Effector memory CD8-positive, alpha-beta T cell (primary cell): ENCODE measurements around the gene BACE2.
"Not testable (repeated sequence)": the region's sequence is repeated elsewhere in the genome, so short reads cannot be mapped to it uniquely, and the experiment has no call there.

ENCODE experiments used
- ATAC-seq: fragments of 150-1000 bp; cut with Tn5 transposase; replicated peaks from 2 replicates; pipeline ENCODE4 v1.10.0; 2021; ENCODE audit warnings: mild to moderate bottlenecking, moderate library complexity
- DNase-seq, 3 experiments: peaks; one replicate each; pipeline ENCODE4 v3.0.0; 2021
- H3K27ac Mint-ChIP-seq, 2 donors: one replicate each; pipeline ENCODE4 v1.8.0; 2022; ENCODE audit warnings: mild to moderate bottlenecking in 2 of 2, mixed read lengths in 2 of 2, moderate library complexity in 2 of 2
- H3K27me3 Mint-ChIP-seq, 2 donors: one replicate each; pipeline ENCODE4 v1.8.0; 2022; ENCODE audit warnings: mixed read lengths in 2 of 2
- H3K36me3 Mint-ChIP-seq: one replicate; pipeline ENCODE4 v1.8.0; 2022; ENCODE audit warnings: mild to moderate bottlenecking, moderate library complexity, mixed read lengths; ENCODE audit not compliant: insufficient read depth
- H3K4me1 Mint-ChIP-seq, 2 donors: one replicate each; pipeline ENCODE4 v1.8.0; 2022; ENCODE audit warnings: low read depth in 2 of 2, mixed read lengths in 2 of 2
- H3K4me3 Mint-ChIP-seq, 2 donors: one replicate each; pipeline ENCODE4 v1.8.0; 2022; ENCODE audit warnings: mild to moderate bottlenecking in 2 of 2, mixed read lengths in 2 of 2, moderate library complexity in 2 of 2
- H3K9me3 Mint-ChIP-seq, 2 donors: one replicate each; pipeline ENCODE4 v1.8.0; 2022; ENCODE audit warnings: mixed read lengths in 2 of 2

The BACE2 gene

GRCh38 chr21:41198647-41199046 lies 30.7 kb downstream of the BACE2 start:
- H3K27me3 Mint-ChIP-seq = peaks cover 23 to 45% of the 10 kb centered on the region in 2 donors
- not testable (repeated sequence) for H3K4me1 Mint-ChIP-seq, DNase-seq, H3K9me3 Mint-ChIP-seq, ATAC-seq, H3K36me3 Mint-ChIP-seq, H3K27ac Mint-ChIP-seq, H3K4me3 Mint-ChIP-seq

- Mint-ChIP-seq H3K36me3 (no peaks in the 10 kb centered on the region), H3K27me3 (peaks cover 25 to 49% of the 10 kb centered on the region in 2 donors), H3K4me1 (no peaks in the 10 kb centered on the region), H3K27ac (no peak overlapping the region), H3K9me3 (no peaks in the 10 kb centered on the region), H3K4me3 (no peak overlapping the region)
- ATAC-seq (no peak), DNase-seq (no peak)
Measured at GRCh38 chr21:41199123-41199522, 31.2 kb downstream of the BACE2 start.

- no peak for DNase-seq
- no peak overlapping the region for H3K4me3 Mint-ChIP-seq
- no peaks in the 10 kb centered on the region for H3K36me3 Mint-ChIP-seq
- no peaks in the 10 kb centered on the region for H3K9me3 Mint-ChIP-seq
- H3K27ac Mint-ChIP-seq = no peak overlapping the region
- H3K4me1 Mint-ChIP-seq = no peaks in the 10 kb centered on the region
- no peak for ATAC-seq
- peaks cover 25 to 52% of the 10 kb centered on the region in 2 donors for H3K27me3 Mint-ChIP-seq
Measured at GRCh38 chr21:41199588-41199987, 31.6 kb downstream of the BACE2 start.

- H3K9me3 Mint-ChIP-seq = no peaks in the 10 kb centered on the region
- no peak overlapping the region for H3K4me3 Mint-ChIP-seq
- DNase-seq (no peak), ATAC-seq (no peak)
- H3K36me3 Mint-ChIP-seq = no peaks in the 10 kb centered on the region
- no peaks in the 10 kb centered on the region for H3K4me1 Mint-ChIP-seq
- peaks cover 31 to 43% of the 10 kb centered on the region in 2 donors for H3K27me3 Mint-ChIP-seq
- H3K27ac Mint-ChIP-seq = no peak overlapping the region
Measured at GRCh38 chr21:41201385-41201784, 33.4 kb downstream of the BACE2 start.

- H3K27ac Mint-ChIP-seq = no peak overlapping the region
- ATAC-seq = no peak
- H3K4me1 Mint-ChIP-seq = no peaks in the 10 kb centered on the region
- no peak for DNase-seq
- H3K27me3 Mint-ChIP-seq = peaks cover 34 to 59% of the 10 kb centered on the region in 2 donors
- H3K9me3 Mint-ChIP-seq = no peaks in the 10 kb centered on the region
- H3K36me3 Mint-ChIP-seq = no peaks in the 10 kb centered on the region
- H3K4me3 Mint-ChIP-seq = no peak overlapping the region
Measured at GRCh38 chr21:41204736-41205135, 36.8 kb downstream of the BACE2 start.

GRCh38 chr21:41207401-41208375 lies 39.7 kb downstream of the BACE2 start:
- ATAC-seq = no peak
- Mint-ChIP-seq H3K9me3 (peaks cover 0 to 2% of the 10 kb centered on the region in 2 donors), H3K36me3 (no peaks in the 10 kb centered on the region), H3K4me1 (no peaks in the 10 kb centered on the region), H3K4me3 (no peak overlapping the region), H3K27me3 (peaks cover 26 to 59% of the 10 kb centered on the region in 2 donors), H3K27ac (no peak overlapping the region)
- no peak for DNase-seq

GRCh38 chr21:41208376-41208763 lies 40.4 kb downstream of the BACE2 start:
- H3K27me3 Mint-ChIP-seq = peaks cover 25 to 59% of the 10 kb centered on the region in 2 donors

GRCh38 chr21:41209016-41209619 lies 41.2 kb downstream of the BACE2 start:
- Mint-ChIP-seq H3K4me1 (no peaks in the 10 kb centered on the region), H3K4me3 (no peak overlapping the region), H3K9me3 (peaks cover 0 to 2% of the 10 kb centered on the region in 2 donors), H3K27me3 (peaks cover 24 to 58% of the 10 kb centered on the region in 2 donors), H3K36me3 (no peaks in the 10 kb centered on the region), H3K27ac (no peak overlapping the region)
- ATAC-seq (no peak), DNase-seq (no peak)

More at GRCh38 chr21:41208376-41208763, 40.4 kb downstream of the BACE2 start:
- DNase-seq (no peak), ATAC-seq (no peak)
- H3K36me3 Mint-ChIP-seq = no peaks in the 10 kb centered on the region
- no peaks in the 10 kb centered on the region for H3K4me1 Mint-ChIP-seq
- H3K27ac Mint-ChIP-seq = no peak overlapping the region
- H3K9me3 Mint-ChIP-seq = peaks cover 0 to 2% of the 10 kb centered on the region in 2 donors
- no peak overlapping the region for H3K4me3 Mint-ChIP-seq

- Mint-ChIP-seq H3K9me3 (peaks cover 0 to 2% of the 10 kb centered on the region in 2 donors), H3K27ac (no peak overlapping the region), H3K36me3 (no peaks in the 10 kb centered on the region), H3K4me3 (no peak overlapping the region), H3K27me3 (peaks cover 39 to 70% of the 10 kb centered on the region in 2 donors), H3K4me1 (no peaks in the 10 kb centered on the region)
- DNase-seq = no peak
- no peak for ATAC-seq
Measured at GRCh38 chr21:41210426-41211059, 42.6 kb downstream of the BACE2 start.

GRCh38 chr21:41211060-41211805 lies 43.3 kb downstream of the BACE2 start:
- DNase-seq = no peak
- Mint-ChIP-seq H3K27me3 (peaks cover 38 to 77% of the 10 kb centered on the region in 2 donors), H3K4me3 (no peak overlapping the region), H3K9me3 (peaks cover 0 to 2% of the 10 kb centered on the region in 2 donors), H3K4me1 (no peaks in the 10 kb centered on the region), H3K36me3 (no peaks in the 10 kb centered on the region), H3K27ac (no peak overlapping the region)
- no peak for ATAC-seq

GRCh38 chr21:41213021-41213420 lies 45.1 kb downstream of the BACE2 start:
- peaks cover 0 to 2% of the 10 kb centered on the region in 2 donors for H3K9me3 Mint-ChIP-seq
- DNase-seq (no peak), ATAC-seq (no peak)
- H3K36me3 Mint-ChIP-seq = no peaks in the 10 kb centered on the region
- no peak overlapping the region for H3K4me3 Mint-ChIP-seq
- H3K27me3 Mint-ChIP-seq = peaks cover 46 to 88% of the 10 kb centered on the region in 2 donors
- H3K4me1 Mint-ChIP-seq = no peaks in the 10 kb centered on the region
- no peak overlapping the region for H3K27ac Mint-ChIP-seq

- no peaks in the 10 kb centered on the region for H3K4me1 Mint-ChIP-seq
- ATAC-seq = no peak
- H3K36me3 Mint-ChIP-seq = no peaks in the 10 kb centered on the region
- no peak overlapping the region for H3K4me3 Mint-ChIP-seq
- no peak overlapping the region for H3K27ac Mint-ChIP-seq
- peaks cover 51 to 76% of the 10 kb centered on the region in 2 donors for H3K27me3 Mint-ChIP-seq
- peaks cover 0 to 2% of the 10 kb centered on the region in 2 donors for H3K9me3 Mint-ChIP-seq
- no peak for DNase-seq
Measured at GRCh38 chr21:41215856-41216408, 48.0 kb downstream of the BACE2 start.

GRCh38 chr21:41216486-41216885 lies 48.5 kb downstream of the BACE2 start:
- DNase-seq (no peak), ATAC-seq (no peak)
- H3K27me3 Mint-ChIP-seq = peaks cover 51 to 71% of the 10 kb centered on the region in 2 donors
- peaks cover 0 to 2% of the 10 kb centered on the region in 2 donors for H3K9me3 Mint-ChIP-seq
- no peaks in the 10 kb centered on the region for H3K4me1 Mint-ChIP-seq
- H3K36me3 Mint-ChIP-seq = no peaks in the 10 kb centered on the region
- H3K27ac Mint-ChIP-seq = no peak overlapping the region
- no peak overlapping the region for H3K4me3 Mint-ChIP-seq
